ENCODE data around the gene ADCY5.

DNA sequence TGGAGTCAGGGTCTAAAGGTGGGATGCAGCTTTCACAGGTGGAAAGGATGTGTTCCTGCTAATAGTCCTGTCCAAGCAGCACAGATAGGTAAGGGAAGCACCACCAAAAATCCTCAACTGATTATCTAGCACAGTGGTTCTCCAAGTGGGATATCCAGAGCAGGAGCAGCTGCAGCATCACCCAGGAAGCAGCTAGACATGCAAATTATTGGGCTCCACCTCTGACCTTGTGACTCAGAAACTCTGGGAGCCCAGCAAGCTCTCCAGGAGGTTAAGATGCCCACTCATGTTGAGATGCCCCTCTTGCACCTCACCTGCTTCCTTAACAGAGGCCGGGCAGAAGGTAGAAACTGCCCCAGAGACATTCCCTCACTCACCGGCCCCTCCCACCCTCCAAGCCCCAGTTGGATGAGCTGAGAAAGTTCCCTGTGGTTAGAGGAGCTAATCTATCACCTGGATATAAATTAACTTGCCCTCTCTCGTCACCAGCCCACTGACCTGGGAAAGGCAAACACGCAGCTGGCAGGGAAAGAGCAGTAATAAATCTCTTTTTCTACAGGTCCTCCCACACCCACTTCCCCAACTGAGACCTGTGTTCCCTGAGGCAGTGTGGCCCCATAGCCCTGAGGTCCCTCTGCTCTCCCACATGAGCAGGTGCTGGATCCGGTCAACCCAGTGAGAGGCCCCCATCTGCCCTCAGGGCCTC lies 39.3 kb downstream of the ADCY5 start:
- TF ChIP-seq CTCF (conservative IDR thresholded peaks at IDR 0.05) (no peak), ZFX (IDR thresholded peaks at IDR 0.05) (no peak)
